SKM-1 treated with dmso at 0.1 percent for 144 hours (cell line): ENCODE measurements around the gene GLUD2.
"Not testable (repeated sequence)": the region's sequence is repeated elsewhere in the genome, so short reads cannot be mapped to it uniquely, and the experiment has no call there.

Experiments used
- DNase-seq: peaks from one replicate; lab custom pipeline; 2025; ENCODE audit not compliant: unreplicated experiment; lab: John Stamatoyannopoulos, UW

The GLUD2 gene

GRCh38 chrX:121047441-121048419 is at the start of gene GLUD2:
Gene GLUD2 (plus strand): TSS chrX:121047610. CDS start chrX:121047685, 75 bp downstream.
- not testable (repeated sequence) for DNase-seq

- no peak for DNase-seq
Measured at GRCh38 chrX:120999413-120999812, 48.0 kb upstream of the GLUD2 start.

GRCh38 chrX:121000589-121000988 is 46.8 kb upstream of the GLUD2 start:
- no peak for DNase-seq

GRCh38 chrX:121008920-121009319 is 38.5 kb upstream of the GLUD2 start:
- no peak for DNase-seq

- DNase-seq = no peak
Measured at GRCh38 chrX:121009764-121010163, 37.6 kb upstream of the GLUD2 start.

- DNase-seq = no peak
Measured at GRCh38 chrX:121010218-121010617, 37.2 kb upstream of the GLUD2 start.

GRCh38 chrX:121011254-121011653 is 36.2 kb upstream of the GLUD2 start:
- DNase-seq = no peak

- DNase-seq = no peak
Measured at GRCh38 chrX:121013897-121014455, 33.4 kb upstream of the GLUD2 start.

- no peak for DNase-seq
Measured at GRCh38 chrX:121014826-121015225, 32.6 kb upstream of the GLUD2 start.

- no peak for DNase-seq
Measured at GRCh38 chrX:121028419-121028818, 19.0 kb upstream of the GLUD2 start.

- no peak for DNase-seq
Measured at GRCh38 chrX:121030083-121030482, 17.3 kb upstream of the GLUD2 start.

- DNase-seq = no peak
Measured at GRCh38 chrX:121032531-121032930, 14.9 kb upstream of the GLUD2 start.

GRCh38 chrX:121036137-121036536 is 11.3 kb upstream of the GLUD2 start:
- DNase-seq = no peak

- DNase-seq = no peak
Measured at GRCh38 chrX:121036951-121037350, 10.5 kb upstream of the GLUD2 start.

GRCh38 chrX:121050781-121051180 is 3.4 kb downstream of the GLUD2 start:
- DNase-seq = no peak

- DNase-seq = no peak
Measured at GRCh38 chrX:121052122-121052521, 4.7 kb downstream of the GLUD2 start.

- no peak for DNase-seq
Measured at GRCh38 chrX:121062289-121062688, 14.9 kb downstream of the GLUD2 start.

GRCh38 chrX:121064579-121064978 is 17.2 kb downstream of the GLUD2 start:
- no peak for DNase-seq

GRCh38 chrX:121084247-121084646 is 36.8 kb downstream of the GLUD2 start:
- DNase-seq = not testable (repeated sequence)

- DNase-seq = no peak
Measured at GRCh38 chrX:121084903-121085611, 37.6 kb downstream of the GLUD2 start.

- DNase-seq = no peak
Measured at GRCh38 chrX:121085612-121086010, 38.2 kb downstream of the GLUD2 start.

- DNase-seq = no peak
Measured at GRCh38 chrX:121093011-121093410, 45.6 kb downstream of the GLUD2 start.
